GM12892 (cell line): Measurements from ENCODE around the gene HIBCH.

Source experiments
- POLR2A ChIP-seq: IDR thresholded peaks from 2 replicates; pipeline ENCODE4 v1.6.1; 2011; ENCODE audit warnings: low read depth, low read length, control low read depth
- POLR2AphosphoS5 ChIP-seq: IDR thresholded peaks from 2 replicates; pipeline ENCODE4 v1.6.1; 2011; ENCODE audit warnings: low read depth, low read length, control low read depth

GRCh38 chr2:190318931-190319554, 583 bp downstream of the HIBCH start:
- TF ChIP-seq POLR2A (no peak), POLR2AphosphoS5 (no peak)
